ENCODE measurements around the gene TAOK1. TPM values are rescaled to one million over a fixed set of nuclear protein-coding genes. Genes with fewer than 3 reads are reported as not detected.

The TAOK1 gene
- total and polyA plus RNA-seq, 2 of the 13 experiments (the other 11 are each of a cell fraction or from before 2014, with no cell fraction given) = 14.1 to 23.0 TPM

- TF ChIP-seq, protein P1, sequence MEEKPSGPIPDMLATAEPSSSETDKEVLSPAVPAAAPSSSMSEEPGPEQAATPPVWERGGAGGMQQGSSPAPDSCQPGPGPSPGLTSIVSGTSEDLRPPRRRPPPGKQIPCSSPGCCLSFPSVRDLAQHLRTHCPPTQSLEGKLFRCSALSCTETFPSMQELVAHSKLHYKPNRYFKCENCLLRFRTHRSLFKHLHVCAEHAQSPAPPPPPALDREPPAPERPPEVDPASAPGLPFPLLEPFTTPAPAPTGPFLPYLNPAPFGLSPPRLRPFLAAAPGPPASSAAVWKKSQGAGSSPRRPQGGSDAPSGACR (CRISPR knock-in tag; IDR thresholded peaks at IDR 0.05) = 0 out of 2 replicates have a peak, but pooled peaks have one; percentile 11
- TF ChIP-seq ZNF276 (CRISPR knock-in tag; IDR thresholded peaks at IDR 0.05; ENCODE audit: low read depth) (no peak), HMG20A (CRISPR knock-in tag; IDR thresholded peaks at IDR 0.05; ENCODE audit: borderline replicate concordance) (no peak), NFE2L2 (IDR thresholded peaks at IDR 0.05; ENCODE audit: low read length) (no peak), EZH2 (conservative IDR thresholded peaks at IDR 0.05; ENCODE audit: low read depth, low read length) (no peak), NPAS2 (CRISPR knock-in tag; IDR thresholded peaks at IDR 0.05; ENCODE audit: borderline replicate concordance) (no peak), MYC (CRISPR knock-in tag; IDR thresholded peaks at IDR 0.05; ENCODE audit: borderline replicate concordance) (no peak; the same call in none of the 2 replicates), CBX2 (IDR thresholded peaks at IDR 0.05; ENCODE audit: low read depth, low read length) (no peak), CBX2 (CRISPR knock-in tag; IDR thresholded peaks at IDR 0.05; ENCODE audit: low read depth) (no peak), SNAI1 (CRISPR knock-in tag; IDR thresholded peaks at IDR 0.05; ENCODE audit: borderline replicate concordance) (no peak)
Observed at GRCh38 chr17:29591737-29592608, 201.8 kb downstream of the TAOK1 start (continued).

All from HepG2 (cell line).